RWPE2 (cell line): ENCODE results near the gene ADK.

Experiments used
- ATAC-seq: fragments of 200-7000 bp; cut with Tn5 transposase; 3 replicates; pipeline ENCODE4 v1.9.1; 2021; ENCODE audit warnings: low read depth
- DNase-seq: peaks from one replicate; pipeline ENCODE4 v3.0.0-alpha.2; 2020; ENCODE audit warnings: low spot score
- H3K27ac ChIP-seq: fragments of 450-650 bp; 2 replicates; pipeline ENCODE4 v1.5.1; 2017; ENCODE audit warnings: mild to moderate bottlenecking; ENCODE audit not compliant: poor library complexity, severe bottlenecking
- H3K27me3 ChIP-seq: fragments of 250-450 bp; sonication (Bioruptor Pico); 2 replicates; pipeline ENCODE4 v1.5.1; 2021; ENCODE audit warnings: mild to moderate bottlenecking, moderate library complexity; ENCODE audit not compliant: insufficient read depth, poor library complexity, severe bottlenecking
- H3K36me3 ChIP-seq: fragments of 250-450 bp; sonication (Bioruptor Pico); 2 replicates; pipeline ENCODE4 v1.5.1; 2020; ENCODE audit warnings: low read depth, mild to moderate bottlenecking, moderate library complexity
- H3K4me1 ChIP-seq: fragments of 250-450 bp; sonication (Bioruptor Pico); 2 replicates; pipeline ENCODE4 v1.5.1; 2021; ENCODE audit warnings: mild to moderate bottlenecking, moderate library complexity; ENCODE audit not compliant: insufficient read depth, poor library complexity, severe bottlenecking
- H3K4me3 ChIP-seq: fragments of 250-450 bp; sonication (Bioruptor Pico); 2 replicates; pipeline ENCODE4 v1.5.1; 2021; ENCODE audit warnings: mild to moderate bottlenecking, moderate library complexity; ENCODE audit not compliant: severe bottlenecking
- H3K9me3 ChIP-seq: fragments of 250-450 bp; sonication (Bioruptor Pico); 2 replicates; pipeline ENCODE4 v1.5.1; 2021; ENCODE audit warnings: mild to moderate bottlenecking, moderate library complexity; ENCODE audit not compliant: severe bottlenecking
- CTCF ChIP-seq: fragments of 450-650 bp; IDR thresholded peaks from one replicate; pipeline ENCODE4 v1.5.1; 2017; ENCODE audit warnings: mild to moderate bottlenecking, moderate library complexity; ENCODE audit not compliant: poor library complexity, severe bottlenecking

Gene ADK

GRCh38 chr10:74329873-74330272 is 178.9 kb downstream of the ADK start:
- H3K4me1 ChIP-seq: peaks cover 26% of the 10 kb centered on the region
- TF ChIP-seq CTCF: no peak
- H3K27ac ChIP-seq: peak overlapping the region; percentile 14
- DNase-seq (no peak), ATAC-seq (peak; percentile 99)
- H3K9me3 ChIP-seq: no peaks in the 10 kb centered on the region
- H3K4me3 ChIP-seq: no peak overlapping the region
- no peaks in the 10 kb centered on the region for H3K27me3 ChIP-seq
- H3K36me3 ChIP-seq: peaks cover 28% of the 10 kb centered on the region

- ATAC-seq: no peak
These were observed 179.6 kb downstream of the ADK start for GRCh38 chr10:74330646-74331045.

GRCh38 chr10:74332398-74332797 is 181.4 kb downstream of the ADK start:
- H3K36me3 ChIP-seq: peaks cover 16% of the 10 kb centered on the region
- no peak overlapping the region for H3K27ac ChIP-seq
- no peak overlapping the region for H3K4me3 ChIP-seq
- H3K27me3 ChIP-seq: no peaks in the 10 kb centered on the region
- ATAC-seq: no peak
- peaks cover 33% of the 10 kb centered on the region for H3K4me1 ChIP-seq
- DNase-seq: no peak
- H3K9me3 ChIP-seq: no peaks in the 10 kb centered on the region
- no peak for TF ChIP-seq CTCF

More at GRCh38 chr10:74330646-74331045, 179.6 kb downstream of the ADK start:
- Histone ChIP-seq H3K27ac (peak overlapping the region; percentile 14), H3K4me1 (peaks cover 26% of the 10 kb centered on the region), H3K4me3 (no peak overlapping the region), H3K9me3 (no peaks in the 10 kb centered on the region), H3K27me3 (no peaks in the 10 kb centered on the region), H3K36me3 (peaks cover 22% of the 10 kb centered on the region)
- TF ChIP-seq CTCF: no peak
- DNase-seq: no peak

- Histone ChIP-seq H3K27me3 (no peaks in the 10 kb centered on the region), H3K4me3 (no peak overlapping the region), H3K4me1 (peaks cover 27% of the 10 kb centered on the region), H3K9me3 (no peaks in the 10 kb centered on the region), H3K36me3 (peaks cover 14% of the 10 kb centered on the region), H3K27ac (no peak overlapping the region)
- DNase-seq: no peak
- no peak for ATAC-seq
- TF ChIP-seq CTCF: no peak
These were observed 182.2 kb downstream of the ADK start for GRCh38 chr10:74333174-74333573.

GRCh38 chr10:74334221-74334620 is 183.2 kb downstream of the ADK start:
- Histone ChIP-seq H3K4me1 (peaks cover 26% of the 10 kb centered on the region), H3K27ac (no peak overlapping the region), H3K4me3 (no peak overlapping the region), H3K36me3 (peaks cover 17% of the 10 kb centered on the region), H3K27me3 (no peaks in the 10 kb centered on the region), H3K9me3 (no peaks in the 10 kb centered on the region)
- ATAC-seq (no peak), DNase-seq (no peak)
- TF ChIP-seq CTCF: no peak
